NCI-H1417 treated with DMSO at 0.1 percent for 48 hours (cell line): ENCODE measurements around the gene TNFAIP8L3.

Source experiments
- DNase-seq: peaks from one replicate; lab custom pipeline; 2025; lab: John Stamatoyannopoulos, UW

TNFAIP8L3 gene

DNA sequence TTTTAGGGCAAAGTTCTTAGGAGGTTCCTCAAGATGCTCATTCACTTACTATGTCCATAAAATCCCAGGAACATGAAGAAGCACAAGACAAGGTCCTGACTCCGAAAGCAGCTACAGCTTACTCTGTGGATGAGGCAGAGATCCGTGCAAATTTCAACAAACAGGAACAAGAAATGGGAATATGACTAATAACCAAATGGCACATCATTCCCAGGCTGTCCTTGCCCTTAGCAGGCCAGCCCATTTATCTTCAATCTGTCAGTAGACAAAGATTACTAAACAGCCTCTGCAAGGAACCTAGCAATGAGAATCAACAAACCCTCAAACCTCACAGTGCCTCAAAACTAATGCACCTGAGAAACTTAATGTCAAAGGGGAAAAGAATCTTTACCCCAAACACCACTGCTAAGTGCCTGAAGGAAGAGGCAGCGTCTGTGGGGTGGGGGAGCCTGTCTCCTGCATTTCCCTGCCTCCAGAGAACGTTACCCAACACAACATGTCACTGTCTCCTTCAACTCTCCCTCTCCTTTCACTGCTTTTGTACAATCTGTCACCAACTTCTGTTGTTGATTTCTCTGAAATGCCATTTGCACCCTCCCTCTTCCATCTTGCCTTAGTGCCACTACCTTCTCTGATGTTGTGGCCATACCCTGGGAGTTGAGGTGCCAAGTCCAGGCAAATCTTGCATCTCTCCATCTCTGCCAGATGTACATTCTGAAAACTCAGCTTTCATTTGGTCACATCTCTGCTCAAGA lies 4.8 kb downstream of the TNFAIP8L3 start:
- DNase-seq: no peak

DNA sequence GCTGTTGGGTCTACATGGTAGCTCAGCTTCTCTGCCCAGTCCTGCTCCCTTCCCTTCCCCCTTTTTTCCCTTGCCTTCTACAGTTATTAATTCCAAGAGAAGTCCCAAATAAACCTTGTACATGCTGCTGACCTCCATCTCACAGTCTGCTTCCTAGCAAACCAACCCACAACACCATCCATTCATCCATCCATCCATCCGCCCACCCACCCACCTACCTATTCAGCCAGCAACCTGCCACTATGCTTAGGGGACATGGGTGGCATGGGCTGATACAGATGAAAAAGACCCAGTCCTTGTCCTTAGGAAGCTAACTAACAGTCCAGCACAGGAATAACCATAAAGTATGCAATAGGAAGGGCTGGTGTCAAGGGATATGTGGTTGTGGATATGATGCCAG lies 5.7 kb downstream of the TNFAIP8L3 start:
- DNase-seq: no peak

DNA sequence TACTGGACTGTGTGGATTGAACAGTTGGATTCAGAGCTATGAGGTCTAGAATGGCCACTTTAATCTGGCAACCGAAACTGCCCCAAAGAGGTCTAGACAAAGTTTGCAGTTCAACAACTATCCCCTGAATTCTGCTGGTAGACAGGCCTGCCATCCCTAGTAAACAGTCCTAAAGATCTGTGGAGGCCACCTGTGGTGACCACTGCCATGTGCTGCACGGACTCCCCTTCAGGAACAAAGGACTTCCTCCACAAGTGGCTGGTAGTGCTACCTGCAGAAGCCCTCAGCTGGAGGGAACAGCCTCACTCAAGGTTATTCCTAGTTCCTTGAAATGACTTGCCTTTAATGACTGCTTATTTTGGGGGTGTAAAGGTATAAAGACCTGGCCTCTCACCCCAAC lies 6.1 kb downstream of the TNFAIP8L3 start:
- no peak for DNase-seq

DNA sequence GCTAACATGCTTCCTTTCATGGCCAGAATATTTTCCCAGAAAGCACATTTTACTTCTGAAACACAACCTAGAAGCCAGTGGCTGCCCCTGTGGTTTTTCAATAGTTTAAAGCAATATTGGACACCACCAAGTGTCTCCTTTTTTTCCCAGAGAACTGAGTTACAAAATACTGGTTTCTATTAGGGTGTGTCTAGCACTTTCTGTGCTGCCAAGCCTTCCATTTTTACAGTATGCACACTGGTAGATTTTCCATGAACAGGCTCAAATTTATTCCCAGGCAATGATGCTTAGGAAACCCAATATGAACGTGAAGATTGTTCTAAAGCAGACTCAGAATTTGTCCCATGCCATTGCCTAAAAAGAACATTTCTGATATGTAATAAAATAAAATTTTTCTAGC lies 7.2 kb downstream of the TNFAIP8L3 start:
- DNase-seq: no peak

DNA sequence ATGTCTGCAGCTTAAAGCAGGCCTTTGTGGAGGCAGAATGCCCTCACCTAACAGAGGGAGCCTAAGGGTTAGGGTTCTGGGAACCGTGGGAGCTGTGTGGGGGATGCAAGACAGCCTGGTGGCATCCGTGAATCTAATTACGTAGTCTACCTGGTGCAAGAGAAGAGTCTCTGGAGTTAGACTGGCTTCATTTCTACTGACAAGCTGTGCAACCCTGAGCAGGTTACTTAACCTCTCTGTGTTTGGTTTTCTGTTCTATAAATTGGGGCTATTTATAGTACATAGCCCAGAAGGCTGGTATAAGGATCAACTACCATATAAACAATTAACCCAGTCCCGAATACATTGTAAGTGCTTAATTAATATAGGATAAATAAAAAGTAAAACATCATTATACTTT lies 8.3 kb downstream of the TNFAIP8L3 start:
- no peak for DNase-seq

DNA sequence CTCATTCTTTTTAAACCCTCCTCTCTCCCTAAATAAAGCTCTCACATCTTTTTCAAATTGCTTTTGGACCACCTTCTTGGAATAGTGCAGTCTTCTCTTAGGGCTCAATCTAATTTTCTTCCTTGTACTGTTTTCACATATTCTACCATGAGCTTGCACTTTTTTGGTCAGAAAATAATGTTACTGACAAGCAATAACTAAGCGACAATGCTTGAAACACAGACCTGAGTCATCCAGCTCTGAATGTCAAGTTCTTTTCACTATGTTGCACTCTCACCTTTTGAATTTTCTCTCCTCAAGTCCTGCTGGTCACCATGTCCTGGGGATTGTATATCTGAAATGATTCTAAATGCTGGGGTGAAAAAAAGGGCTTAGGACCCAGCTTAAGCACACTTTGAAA lies 8.9 kb downstream of the TNFAIP8L3 start:
- no peak for DNase-seq

DNA sequence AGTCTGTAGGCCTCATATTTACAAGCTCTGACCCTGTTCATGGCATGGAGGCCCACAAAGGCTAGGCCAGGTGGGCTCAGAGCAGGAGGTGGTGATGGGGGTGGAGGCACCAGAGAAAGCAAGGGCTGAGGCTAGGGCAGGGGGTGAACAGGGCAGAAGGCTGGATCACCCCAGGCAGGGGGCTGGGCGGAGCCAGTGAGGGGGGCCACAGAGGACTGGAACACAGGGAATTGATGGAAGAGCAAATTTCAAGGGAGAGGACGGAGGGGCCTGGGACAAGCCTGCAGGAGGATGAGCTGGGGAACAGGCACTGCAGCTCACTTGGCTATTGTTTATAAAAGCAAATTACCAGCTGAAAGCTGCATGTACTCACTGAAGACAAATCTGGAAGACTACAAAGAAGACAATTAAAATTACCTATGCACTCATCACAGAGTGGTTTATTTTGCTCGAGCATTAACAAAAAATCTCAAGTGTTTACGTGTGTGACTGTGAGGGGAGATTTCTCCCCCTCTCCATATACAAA lies 11.0 kb downstream of the TNFAIP8L3 start:
- no peak for DNase-seq

DNA sequence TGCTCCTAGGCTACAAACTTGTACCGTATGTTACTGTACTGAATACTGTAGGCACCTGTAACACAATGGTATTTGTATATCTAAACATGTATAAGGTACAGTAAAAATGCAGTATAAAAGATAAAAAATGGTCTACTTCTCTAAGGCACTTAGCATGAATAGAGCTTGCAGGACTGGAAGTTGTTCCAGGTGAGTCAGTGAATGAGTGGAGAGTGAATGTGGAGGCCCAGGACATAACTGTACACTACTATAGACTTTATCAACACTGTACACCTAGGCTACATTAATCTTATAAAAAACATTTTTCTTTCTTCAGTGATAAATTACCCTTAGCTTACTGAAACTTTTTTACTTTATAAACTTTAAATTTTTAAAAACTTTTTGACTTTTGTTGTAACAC lies 12.5 kb downstream of the TNFAIP8L3 start:
- DNase-seq: no peak

DNA sequence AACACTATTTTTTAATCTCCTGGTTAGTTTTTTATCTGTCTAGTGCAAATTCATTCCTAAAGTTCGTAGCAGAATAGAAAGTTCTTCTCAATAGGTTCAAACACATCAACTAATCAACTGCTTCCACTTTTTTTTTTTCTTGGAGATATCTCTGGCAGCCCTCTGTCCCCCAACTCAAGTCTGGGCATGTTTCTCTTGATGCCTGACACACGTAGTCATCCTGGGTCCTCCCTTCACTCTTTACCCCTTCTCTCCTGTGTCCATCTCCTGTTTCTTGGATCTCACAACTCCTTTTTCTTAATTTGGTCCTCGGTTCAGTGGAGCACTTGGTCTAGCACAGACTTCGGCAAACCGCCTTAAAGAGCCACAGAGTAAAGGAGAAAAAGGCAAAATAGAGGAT lies 14.4 kb downstream of the TNFAIP8L3 start:
- no peak for DNase-seq

DNA sequence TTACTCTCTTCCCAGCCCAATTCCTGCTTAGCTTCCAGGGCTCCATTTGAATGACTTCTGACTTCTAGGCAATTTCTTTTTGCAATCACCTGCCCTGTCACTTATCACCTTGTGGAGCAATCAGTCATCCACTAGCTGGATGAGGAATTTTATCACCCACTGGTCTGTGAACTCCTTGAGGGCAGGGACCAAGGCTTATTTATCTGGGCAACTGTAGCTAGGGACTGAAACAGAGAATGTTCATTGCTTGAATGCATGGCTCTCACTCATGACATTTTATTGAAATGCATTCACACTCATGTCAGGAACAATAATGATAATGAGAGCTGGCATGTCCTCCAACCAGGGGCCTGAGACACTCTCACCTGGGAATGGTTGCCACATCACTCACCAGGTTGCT lies 15.5 kb downstream of the TNFAIP8L3 start:
- no peak for DNase-seq

DNA sequence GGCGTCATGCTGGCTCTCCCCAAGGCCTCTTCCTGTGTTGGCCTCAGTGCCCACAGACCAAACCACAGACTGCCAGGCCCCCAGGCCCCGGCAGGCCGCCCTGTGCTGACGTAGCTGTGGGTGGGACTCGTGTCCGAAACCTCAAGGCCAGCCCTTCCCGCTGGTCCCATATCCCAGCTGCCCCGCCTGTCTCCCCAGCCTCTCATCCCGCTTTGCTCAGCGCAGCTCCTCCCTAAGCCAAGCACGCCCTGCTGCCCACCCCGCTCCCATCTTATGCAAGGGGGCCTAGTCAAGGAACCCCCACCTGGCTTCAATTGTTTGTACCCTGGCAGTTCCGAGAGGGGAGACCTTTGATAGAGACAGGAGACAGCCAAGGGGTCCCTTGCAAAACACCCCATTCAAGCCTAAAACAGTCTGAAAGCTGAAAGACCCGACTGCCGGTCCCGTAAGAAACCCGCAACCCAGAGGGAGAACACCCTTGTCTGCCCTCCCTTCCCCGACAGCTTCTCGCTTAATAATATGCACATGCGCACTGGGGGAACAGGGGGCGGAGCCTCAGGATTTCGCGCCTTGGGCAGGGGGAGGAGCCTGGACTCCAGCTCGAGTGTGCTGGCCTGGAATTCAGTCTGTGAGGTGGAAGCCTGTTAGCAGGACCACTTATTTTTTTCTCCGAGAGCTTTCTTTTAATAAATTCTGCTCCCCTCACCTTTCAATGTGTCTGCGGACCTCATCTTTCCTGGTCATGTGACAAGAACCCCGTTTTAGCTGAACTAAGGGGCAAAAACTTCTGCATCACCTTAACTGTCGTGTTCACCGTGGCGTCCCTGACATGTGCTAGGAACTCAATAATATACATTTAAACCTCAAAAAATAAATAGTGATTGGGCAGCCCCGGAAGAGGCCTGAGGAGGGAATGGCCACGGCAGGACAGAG lies 17.2 kb downstream of the TNFAIP8L3 start:
- DNase-seq: no peak

DNA sequence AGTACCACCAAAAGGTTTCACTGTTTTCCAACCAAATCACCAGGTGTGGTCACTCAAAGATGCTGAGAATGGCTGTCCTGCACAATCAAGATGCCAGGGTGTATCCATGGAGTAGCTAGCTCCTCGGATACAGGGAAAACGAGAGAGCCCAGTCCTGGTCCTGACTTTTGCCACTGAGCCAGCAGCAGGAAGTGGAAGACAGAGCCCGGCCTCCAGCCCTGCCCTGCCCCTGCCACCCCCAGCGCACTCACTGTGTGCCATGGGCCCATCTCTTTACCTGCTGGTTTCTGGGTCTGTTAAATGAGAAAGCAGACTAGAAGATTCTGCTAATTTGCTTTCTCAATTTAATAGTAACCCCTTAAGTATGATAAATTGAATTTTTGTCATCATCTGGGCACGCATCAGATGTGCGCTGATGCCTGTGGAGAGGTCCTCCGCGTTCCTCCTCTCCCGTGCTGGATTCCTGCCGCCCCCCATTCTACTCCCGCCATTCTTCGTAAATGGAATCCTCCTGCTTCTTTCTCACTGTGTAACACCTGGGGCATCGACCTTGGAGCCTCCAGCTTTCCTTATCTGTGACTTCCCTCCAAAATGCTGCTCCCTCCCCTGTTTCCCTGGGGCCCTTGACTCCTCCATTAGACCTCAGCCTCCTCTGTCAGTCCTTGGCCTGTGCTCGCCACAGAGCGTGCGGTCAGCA lies 18.0 kb downstream of the TNFAIP8L3 start:
- no peak for DNase-seq

DNA sequence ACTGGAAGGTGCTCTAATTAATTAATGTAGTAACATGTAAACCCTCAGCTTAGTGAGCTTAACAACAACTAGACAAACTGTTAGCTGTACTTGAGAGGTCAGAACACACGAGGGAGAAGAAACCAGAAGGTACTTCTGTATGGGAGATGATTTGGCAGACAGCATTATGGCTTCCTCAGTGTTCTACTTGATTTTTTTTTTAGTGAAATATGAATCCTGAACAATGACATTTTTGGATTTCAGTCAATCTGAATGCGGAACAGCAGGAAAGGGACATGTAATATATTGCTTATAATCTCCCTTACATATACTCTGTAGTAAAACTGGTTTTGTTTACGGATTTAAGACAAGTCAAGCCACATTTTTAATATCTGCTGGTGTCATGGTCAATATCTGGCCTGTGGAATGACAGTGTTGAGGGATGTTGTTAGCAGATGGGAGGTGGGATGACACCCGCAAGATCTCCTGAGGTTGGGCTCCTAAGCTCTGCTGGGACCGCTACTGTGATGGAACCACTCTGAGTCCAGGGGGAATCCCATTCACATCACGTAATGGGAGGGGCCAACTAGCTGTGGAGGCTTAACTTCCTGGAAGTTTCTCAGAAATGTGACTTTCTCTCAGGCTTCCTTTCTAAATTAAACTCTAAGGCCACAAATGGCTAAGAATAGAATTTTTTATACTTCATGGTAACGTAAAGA lies 18.7 kb downstream of the TNFAIP8L3 start:
- DNase-seq: no peak

DNA sequence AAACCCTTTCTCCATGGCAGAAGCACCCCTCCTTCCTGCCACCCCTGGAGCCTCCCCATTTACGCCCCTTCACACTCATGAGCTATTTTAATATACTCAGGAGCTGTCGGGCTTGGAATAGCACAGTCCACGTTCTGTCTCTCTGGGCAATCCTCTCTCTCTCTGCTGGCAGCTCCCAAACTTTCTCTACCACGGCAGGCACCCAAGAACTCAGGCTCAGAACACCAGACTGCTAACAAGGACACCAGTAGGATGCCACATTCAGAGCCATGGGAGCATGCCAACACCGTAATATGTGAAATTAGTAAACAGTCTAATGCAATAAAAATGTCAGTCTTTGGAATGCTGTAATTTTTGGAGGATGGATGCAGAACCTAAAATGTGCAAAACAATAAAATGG lies 19.3 kb downstream of the TNFAIP8L3 start:
- no peak for DNase-seq

DNA sequence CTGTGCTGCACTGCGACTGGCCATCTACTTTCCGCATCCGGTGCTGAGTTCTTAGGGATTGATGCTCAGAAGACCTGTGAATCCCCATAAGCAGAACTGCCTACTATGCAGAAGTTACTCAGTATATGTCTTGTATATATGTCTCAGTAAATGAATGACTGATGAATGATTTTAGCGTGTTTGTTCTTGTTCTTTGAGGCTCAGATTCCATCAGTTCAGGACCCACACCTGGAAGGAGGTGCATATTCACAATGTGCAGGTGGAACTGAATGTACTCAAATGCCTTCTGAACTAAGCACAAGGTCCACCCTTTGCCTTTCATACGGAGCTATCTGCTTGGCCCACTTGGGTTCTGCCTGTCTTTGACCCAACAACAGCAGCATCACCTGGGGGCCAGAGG lies 19.8 kb downstream of the TNFAIP8L3 start:
- DNase-seq: no peak

DNA sequence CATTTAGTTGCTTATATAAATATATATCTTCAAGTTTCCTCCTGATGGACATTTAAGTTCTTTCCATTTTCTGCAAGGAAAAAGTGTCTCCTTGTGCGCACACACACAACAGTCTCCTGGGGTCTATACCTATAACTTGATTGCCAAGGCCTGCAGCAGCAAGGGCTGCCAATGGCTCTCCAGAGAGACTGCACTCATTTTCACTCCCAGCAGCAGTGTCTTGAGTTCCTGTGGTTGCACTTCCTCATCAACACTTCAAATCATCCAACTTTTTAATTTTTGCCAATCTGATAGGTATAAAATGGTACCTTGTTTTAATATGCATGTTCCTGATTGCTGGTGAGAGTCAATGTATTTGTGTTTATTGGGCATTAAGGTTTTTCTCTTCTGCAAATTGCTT lies 23.1 kb downstream of the TNFAIP8L3 start:
- no peak for DNase-seq

DNA sequence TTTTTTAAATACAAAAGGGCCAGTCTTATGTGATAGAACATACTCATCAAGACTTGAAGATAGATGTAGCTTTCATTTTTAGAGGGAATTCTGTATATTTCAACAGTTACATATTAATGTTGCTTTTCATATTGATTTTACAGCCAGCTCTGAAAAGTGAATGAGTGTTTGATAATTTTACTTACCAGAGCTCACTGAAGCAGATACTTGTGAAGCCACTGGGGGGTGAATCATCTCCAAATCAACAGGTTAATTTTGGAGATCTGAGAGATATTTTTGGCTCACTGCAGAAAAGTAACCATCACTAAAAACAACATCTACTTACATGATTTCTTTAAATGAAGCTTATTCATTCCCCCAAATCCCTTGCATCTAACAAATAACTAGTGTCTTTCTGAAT lies 24.7 kb downstream of the TNFAIP8L3 start:
- DNase-seq: no peak

DNA sequence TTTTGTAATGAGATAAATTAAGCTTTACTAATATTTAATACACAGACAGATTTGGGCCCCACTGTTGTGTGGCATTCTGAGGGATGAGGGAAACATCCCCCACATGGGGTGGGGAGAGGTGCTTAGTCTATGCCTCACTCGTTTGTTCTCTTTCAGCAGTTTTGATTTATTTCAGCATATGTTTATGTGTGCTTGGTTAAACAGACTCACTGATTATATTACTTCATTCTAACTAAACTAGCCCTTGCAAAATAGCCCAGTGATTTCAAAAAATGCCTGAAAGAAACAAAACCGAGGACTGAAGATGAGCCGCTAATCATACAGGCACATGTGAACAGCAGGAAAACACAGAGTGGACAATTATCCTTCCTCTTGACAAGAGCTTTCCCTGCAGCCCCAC lies 27.2 kb downstream of the TNFAIP8L3 start:
- no peak for DNase-seq

DNA sequence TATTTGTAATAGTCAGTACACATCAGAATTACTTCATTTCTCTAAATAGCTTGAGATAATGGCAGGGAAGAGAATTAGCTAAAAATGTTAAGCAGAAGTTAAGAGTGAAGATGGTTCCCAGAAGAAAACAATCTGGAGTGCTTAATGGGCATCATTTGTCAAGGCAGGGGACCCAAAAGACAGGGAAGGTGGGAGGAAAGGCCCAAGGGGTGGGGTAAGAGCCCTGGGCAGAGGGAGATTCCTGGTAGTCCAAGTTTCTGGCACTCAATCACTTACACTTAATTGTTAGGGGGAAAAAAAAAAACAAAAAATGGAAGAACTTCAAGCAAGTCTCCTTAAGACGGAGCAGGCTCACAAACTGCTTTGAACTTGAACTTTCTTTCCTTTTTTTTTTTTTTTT lies 28.9 kb downstream of the TNFAIP8L3 start:
- no peak for DNase-seq

DNA sequence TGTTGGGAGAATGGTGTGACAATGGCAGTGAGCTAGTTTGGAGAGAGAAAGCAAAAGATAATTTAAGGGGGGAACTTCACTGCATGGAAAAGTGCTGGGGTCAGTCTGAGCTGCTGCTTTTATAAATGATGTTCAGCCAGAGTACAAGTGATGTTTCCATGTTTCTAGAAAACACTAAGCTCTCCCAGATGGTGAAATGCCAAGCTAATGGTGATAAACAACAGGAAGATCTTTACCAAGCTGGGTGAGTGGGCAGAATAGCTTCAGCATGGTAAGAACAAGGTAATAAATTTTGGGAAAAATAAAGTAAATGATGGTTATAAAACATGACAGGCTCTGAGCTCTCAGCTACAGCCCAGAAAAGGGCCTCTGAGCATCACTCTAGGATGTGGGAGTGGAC lies 29.4 kb downstream of the TNFAIP8L3 start:
- no peak for DNase-seq

DNA sequence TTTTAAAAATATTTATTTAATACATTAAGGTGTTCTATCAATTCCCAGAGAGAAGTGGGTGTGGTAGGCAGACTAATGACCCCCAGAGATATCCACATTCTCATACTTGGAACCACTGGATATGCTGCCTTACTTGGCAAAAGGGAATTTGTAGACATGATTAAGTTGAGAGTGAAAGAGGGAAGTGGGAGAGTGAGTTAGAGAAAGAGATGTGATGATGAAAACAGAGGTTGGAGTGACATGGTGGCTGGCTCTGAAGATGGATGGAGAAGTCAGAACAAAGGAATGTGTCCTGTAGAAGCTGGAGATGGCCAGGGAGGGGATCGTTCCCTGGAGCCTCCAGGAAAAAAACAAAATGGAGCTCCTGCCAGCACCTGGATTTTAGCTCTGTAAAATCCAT lies 32.0 kb downstream of the TNFAIP8L3 start:
- DNase-seq: no peak
